ENCODE measurements around the gene AK9. TPM values are rescaled to one million over a fixed set of nuclear protein-coding genes. Genes with fewer than 3 reads are reported as not detected.

Gene AK9
- total RNA-seq, 1 experiment from 2014 or later: 2.6 TPM

DNA sequence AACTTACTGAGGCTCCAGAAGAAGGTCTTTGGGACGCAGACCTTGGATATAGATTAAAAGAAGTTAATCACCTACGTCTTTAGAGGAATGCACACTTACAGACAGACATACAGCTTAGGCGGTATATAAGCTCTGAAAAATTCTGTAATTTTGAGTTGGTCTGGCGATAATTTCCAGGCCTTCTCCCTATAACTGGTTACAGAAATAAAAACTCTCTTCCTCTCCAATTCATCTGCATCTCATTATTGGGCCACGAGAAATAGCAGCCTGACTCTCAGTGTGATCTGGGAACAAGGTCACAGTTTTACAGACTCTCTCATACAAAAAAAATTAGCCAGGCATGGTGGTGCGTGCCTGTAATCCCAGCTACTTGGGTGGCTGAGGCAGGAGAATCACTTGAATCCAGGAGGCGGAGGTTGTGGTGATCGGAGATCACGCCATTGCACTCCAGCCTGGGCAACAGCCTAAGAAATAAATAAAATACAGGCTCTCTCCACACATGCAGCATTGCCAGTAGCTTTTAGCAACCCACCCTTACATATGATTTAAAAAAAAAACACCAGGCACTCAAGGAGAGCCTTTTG lies 212.7 kb downstream of the AK9 start:
- Histone ChIP-seq H3K4me1 (ENCODE audit: insufficient read depth, low read length, poor library complexity, severe bottlenecking) (peaks cover 14% of the 10 kb centered on the region), H3K27ac (ENCODE audit: low read depth, low read length, poor library complexity, severe bottlenecking) (no peak overlapping the region), H3K4me3 (ENCODE audit: low read depth, low read length, poor library complexity, severe bottlenecking) (peak overlapping the region; percentile 15), H3K9me3 (ENCODE audit: low read depth, low read length, poor library complexity, severe bottlenecking) (no peaks in the 10 kb centered on the region), H3K27me3 (replicated peaks; ENCODE audit: insufficient read depth, low read depth, low read length, poor library complexity) (no peaks in the 10 kb centered on the region), H3K36me3 (ENCODE audit: insufficient read depth, low read length, poor library complexity, severe bottlenecking) (peaks cover 58% of the 10 kb centered on the region)
- ChIA-PET CTCF (no interaction called here), POLR2A (ENCODE audit: low non-redundant PET) (no interaction called here)
- intact Hi-C loops (cut with micrococcal nuclease; ENCODE audit: unreplicated experiment): no loop called here
- TF ChIP-seq, protein P1, sequence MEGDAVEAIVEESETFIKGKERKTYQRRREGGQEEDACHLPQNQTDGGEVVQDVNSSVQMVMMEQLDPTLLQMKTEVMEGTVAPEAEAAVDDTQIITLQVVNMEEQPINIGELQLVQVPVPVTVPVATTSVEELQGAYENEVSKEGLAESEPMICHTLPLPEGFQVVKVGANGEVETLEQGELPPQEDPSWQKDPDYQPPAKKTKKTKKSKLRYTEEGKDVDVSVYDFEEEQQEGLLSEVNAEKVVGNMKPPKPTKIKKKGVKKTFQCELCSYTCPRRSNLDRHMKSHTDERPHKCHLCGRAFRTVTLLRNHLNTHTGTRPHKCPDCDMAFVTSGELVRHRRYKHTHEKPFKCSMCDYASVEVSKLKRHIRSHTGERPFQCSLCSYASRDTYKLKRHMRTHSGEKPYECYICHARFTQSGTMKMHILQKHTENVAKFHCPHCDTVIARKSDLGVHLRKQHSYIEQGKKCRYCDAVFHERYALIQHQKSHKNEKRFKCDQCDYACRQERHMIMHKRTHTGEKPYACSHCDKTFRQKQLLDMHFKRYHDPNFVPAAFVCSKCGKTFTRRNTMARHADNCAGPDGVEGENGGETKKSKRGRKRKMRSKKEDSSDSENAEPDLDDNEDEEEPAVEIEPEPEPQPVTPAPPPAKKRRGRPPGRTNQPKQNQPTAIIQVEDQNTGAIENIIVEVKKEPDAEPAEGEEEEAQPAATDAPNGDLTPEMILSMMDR (conservative IDR thresholded peaks at IDR 0.05; ENCODE audit: low read depth, low read length): no peak
- no peak for TF ChIP-seq EZH2 (IDR thresholded peaks at IDR 0.05; ENCODE audit: borderline replicate concordance, low read depth, low read length, poor library complexity, severe bottlenecking)
- BruUV-seq (replicated peaks): no TSS peak
- no peak for DNase-seq (ENCODE audit: low spot score)

DNA sequence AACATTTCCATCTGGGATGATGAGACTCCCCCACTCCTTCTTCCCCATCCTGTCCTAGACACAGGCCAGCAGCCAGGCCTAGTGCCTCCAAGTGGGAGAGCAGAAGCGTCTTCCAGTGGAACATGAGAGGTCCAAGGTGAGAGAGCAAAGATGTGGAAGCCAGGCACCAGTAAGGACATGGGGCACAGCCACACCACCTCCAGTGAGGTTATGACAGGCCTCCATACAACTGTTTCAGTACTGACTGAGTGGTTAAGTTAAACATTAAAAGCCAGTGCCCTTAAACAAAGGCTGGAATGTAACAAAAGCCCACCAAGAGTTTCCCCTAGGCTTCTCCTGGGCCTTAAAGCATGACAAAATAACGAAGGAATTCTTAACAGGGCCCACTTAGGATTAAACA lies 213.3 kb downstream of the AK9 start:
- intact Hi-C loops (cut with micrococcal nuclease; ENCODE audit: unreplicated experiment): no loop called here
- no peaks in the 10 kb centered on the region for H3K27me3 ChIP-seq (replicated peaks; ENCODE audit: insufficient read depth, low read depth, low read length, poor library complexity)
- H3K9me3 ChIP-seq (ENCODE audit: low read depth, low read length, poor library complexity, severe bottlenecking): no peaks in the 10 kb centered on the region
- no peak overlapping the region for H3K4me3 ChIP-seq (ENCODE audit: low read depth, low read length, poor library complexity, severe bottlenecking)
- H3K36me3 ChIP-seq (ENCODE audit: insufficient read depth, low read length, poor library complexity, severe bottlenecking): peaks cover 63% of the 10 kb centered on the region
- no peak for TF ChIP-seq EZH2 (IDR thresholded peaks at IDR 0.05; ENCODE audit: borderline replicate concordance, low read depth, low read length, poor library complexity, severe bottlenecking)
- TF ChIP-seq, protein P1 (conservative IDR thresholded peaks at IDR 0.05; ENCODE audit: low read depth, low read length): no peak
- BruUV-seq (replicated peaks): no TSS peak
- H3K4me1 ChIP-seq (ENCODE audit: insufficient read depth, low read length, poor library complexity, severe bottlenecking): peaks cover 14% of the 10 kb centered on the region
- ChIA-PET POLR2A (ENCODE audit: low non-redundant PET) (no interaction called here), CTCF (no interaction called here)
- DNase-seq (ENCODE audit: low spot score): no peak
- H3K27ac ChIP-seq (ENCODE audit: low read depth, low read length, poor library complexity, severe bottlenecking): no peak overlapping the region

DNA sequence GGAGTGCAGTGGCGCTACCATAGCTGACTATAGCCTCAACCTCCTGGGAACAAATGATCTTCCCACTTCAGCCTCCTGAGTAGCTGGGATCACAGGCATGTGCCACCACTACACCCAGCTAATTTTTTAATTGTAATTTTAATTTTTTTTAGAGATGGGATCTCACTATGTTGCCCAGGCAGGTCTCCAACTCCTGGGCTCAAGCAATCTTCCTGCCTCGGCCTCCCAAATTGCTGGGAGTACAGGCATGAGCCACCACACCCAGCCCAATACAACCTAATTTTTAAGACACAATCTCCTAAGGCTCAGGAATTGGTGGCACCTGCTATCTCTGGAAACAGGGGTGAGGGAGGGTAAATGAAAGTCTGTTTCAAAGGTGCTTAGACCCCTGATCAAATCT lies 213.8 kb downstream of the AK9 start:
- Histone ChIP-seq H3K27me3 (replicated peaks; ENCODE audit: insufficient read depth, low read depth, low read length, poor library complexity) (no peaks in the 10 kb centered on the region), H3K4me1 (ENCODE audit: insufficient read depth, low read length, poor library complexity, severe bottlenecking) (peaks cover 14% of the 10 kb centered on the region), H3K9me3 (ENCODE audit: low read depth, low read length, poor library complexity, severe bottlenecking) (no peaks in the 10 kb centered on the region), H3K36me3 (ENCODE audit: insufficient read depth, low read length, poor library complexity, severe bottlenecking) (peaks cover 63% of the 10 kb centered on the region), H3K4me3 (ENCODE audit: low read depth, low read length, poor library complexity, severe bottlenecking) (no peak overlapping the region), H3K27ac (ENCODE audit: low read depth, low read length, poor library complexity, severe bottlenecking) (no peak overlapping the region)
- no TSS peak for BruUV-seq (replicated peaks)
- intact Hi-C loops (cut with micrococcal nuclease; ENCODE audit: unreplicated experiment): no loop called here
- TF ChIP-seq, protein P1 (conservative IDR thresholded peaks at IDR 0.05; ENCODE audit: low read depth, low read length): no peak
- TF ChIP-seq EZH2 (IDR thresholded peaks at IDR 0.05; ENCODE audit: borderline replicate concordance, low read depth, low read length, poor library complexity, severe bottlenecking): no peak
- ChIA-PET CTCF (no interaction called here), POLR2A (ENCODE audit: low non-redundant PET) (no interaction called here)
- DNase-seq (ENCODE audit: low spot score): no peak

Measured in A673 (cell line).